GM12874 (cell line): ENCODE data around the gene GOLGA6B.
"Not testable (repeated sequence)": the region's sequence is repeated elsewhere in the genome, so short reads cannot be mapped to it uniquely, and the experiment has no call there.

ENCODE experiments used
- TF ChIP-seq, protein P1 (sequence below): IDR thresholded peaks from 2 replicates; pipeline ENCODE4 v1.5.1; 2011; ENCODE audit warnings: low read depth, mild to moderate bottlenecking, control low read depth, low read length, moderate library complexity; ENCODE audit not compliant: insufficient read depth

GOLGA6B gene, protein sequence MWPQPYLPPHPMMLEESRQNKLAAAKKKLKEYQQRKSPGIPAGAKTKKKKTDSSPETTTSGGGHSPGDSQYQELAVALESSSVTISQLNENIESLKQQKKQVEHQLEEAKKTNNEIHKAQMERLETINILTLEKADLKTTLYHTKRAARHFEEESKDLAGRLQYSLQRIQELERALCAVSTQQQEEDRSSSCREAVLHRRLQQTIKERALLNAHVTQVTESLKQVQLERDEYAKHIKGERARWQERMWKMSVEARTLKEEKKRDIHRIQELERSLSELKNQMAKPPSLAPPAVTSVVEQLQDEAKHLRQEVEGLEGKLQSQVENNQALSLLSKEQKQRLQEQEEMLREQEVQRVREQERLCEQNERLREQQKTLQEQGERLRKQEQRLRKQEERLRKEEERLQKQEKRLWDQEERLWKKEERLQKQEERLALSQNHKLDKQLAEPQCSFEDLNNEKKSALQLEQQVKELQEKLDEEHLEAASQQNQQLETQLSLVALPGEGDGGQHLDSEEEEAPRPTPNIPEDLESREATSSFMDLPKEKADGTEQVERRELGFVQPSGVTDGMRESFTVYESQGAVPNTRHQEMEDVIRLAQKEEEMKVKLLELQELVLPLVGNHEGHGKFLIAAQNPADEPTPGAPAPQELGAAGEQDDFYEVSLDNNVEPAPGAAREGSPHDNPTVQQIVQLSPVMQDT

DNA sequence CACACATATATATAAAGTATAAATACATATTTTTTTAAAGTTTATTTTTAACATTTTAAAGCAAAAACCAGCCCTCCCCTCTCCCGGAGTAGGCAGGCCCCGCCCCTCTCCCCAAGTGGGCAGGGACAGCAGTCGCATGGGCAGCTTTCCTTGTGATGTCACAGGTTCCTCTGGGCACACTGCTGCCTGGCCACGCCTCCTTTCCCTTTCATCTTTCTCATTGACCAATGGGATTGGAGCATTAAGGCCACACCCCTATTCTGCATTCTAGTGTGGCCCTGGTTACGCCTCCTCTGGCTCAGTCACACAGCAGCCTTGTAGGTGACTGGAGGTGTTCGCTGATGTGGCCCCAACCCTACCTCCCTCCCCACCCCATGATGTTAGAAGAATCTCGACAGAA is at the start of gene GOLGA6B:
Gene GOLGA6B (plus strand): TSS at position 301 of the 400 bp plus-strand sequence. CDS start 41 bp downstream, at position 342.
- TF ChIP-seq, protein P1, sequence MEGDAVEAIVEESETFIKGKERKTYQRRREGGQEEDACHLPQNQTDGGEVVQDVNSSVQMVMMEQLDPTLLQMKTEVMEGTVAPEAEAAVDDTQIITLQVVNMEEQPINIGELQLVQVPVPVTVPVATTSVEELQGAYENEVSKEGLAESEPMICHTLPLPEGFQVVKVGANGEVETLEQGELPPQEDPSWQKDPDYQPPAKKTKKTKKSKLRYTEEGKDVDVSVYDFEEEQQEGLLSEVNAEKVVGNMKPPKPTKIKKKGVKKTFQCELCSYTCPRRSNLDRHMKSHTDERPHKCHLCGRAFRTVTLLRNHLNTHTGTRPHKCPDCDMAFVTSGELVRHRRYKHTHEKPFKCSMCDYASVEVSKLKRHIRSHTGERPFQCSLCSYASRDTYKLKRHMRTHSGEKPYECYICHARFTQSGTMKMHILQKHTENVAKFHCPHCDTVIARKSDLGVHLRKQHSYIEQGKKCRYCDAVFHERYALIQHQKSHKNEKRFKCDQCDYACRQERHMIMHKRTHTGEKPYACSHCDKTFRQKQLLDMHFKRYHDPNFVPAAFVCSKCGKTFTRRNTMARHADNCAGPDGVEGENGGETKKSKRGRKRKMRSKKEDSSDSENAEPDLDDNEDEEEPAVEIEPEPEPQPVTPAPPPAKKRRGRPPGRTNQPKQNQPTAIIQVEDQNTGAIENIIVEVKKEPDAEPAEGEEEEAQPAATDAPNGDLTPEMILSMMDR, result not testable (repeated sequence)

DNA sequence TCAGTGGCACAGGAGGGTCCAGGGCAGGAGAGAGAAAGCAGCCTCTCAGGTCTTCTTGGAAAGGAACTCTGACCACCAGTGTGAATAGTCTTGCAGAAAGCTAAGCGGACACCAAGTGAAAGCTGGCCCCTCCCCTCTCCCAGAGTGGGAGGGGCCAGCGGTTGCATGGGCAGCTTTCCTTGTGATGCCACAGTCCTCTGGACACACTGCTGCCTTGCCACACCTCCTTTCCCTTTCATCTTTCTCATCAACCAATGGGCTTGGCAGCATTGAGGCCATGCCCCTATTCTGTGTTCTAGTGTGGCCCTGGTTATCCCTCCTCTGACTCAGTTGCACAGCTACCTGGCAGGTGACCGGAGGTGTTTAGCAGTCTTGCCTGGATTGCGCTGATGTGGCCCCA is 49.7 kb upstream of the GOLGA6B start:
- TF ChIP-seq, protein P1, result no peak

DNA sequence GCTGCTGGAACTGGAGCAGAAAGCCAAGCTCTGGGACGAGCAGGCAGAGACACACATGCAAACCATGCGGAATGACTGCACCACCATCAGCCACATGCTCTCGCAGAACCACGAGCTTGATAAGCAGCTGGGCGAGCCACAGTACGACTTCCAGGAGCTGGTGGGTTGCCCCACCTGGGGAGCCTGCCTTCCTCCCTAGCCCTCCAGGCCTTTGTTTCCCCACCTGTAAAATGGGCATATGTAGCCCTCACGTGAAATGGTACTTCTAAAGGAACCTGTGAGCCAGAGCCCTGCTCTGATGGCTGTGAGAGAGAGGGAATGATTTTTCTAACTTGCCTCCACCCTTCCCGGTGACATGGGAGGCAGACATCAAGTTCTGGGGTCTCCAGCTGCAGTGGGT is 44.6 kb upstream of the GOLGA6B start:
- TF ChIP-seq, protein P1, result no peak

DNA sequence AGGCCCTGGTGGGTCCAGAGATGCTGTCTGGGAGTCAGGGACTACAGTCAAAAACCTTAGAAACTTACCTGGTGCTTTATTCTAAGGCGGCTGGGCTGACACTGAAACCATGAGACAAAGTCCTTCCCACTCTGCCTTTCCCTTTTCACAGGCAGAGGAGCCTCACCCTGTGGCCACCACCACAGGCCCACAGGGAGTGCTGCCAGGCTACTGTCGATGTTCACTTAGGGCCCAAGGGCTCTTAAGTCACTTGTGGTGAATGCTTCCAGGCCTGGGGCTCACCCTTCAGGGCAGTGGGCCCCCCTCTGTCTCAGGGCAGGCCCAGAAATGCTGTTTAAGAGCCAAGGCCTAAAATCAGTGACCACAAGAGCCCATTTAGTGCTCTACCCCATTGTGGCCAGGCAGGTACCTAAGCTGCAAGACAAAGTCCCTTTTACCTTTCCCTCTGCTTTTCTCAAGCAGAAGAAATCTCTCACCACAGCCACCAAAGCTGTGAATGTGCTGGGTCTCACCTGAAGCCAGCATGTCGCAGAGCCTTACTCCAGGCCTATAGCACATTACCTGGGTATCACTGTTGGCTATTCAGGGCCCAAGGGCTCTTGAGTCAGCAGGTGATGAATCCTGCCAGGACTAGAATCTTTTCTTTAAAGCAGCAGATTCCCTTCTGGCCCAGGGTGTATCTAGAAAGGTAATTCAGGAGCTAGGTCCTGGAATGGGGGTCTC is 39.5 kb upstream of the GOLGA6B start:
- TF ChIP-seq, protein P1, result no peak

DNA sequence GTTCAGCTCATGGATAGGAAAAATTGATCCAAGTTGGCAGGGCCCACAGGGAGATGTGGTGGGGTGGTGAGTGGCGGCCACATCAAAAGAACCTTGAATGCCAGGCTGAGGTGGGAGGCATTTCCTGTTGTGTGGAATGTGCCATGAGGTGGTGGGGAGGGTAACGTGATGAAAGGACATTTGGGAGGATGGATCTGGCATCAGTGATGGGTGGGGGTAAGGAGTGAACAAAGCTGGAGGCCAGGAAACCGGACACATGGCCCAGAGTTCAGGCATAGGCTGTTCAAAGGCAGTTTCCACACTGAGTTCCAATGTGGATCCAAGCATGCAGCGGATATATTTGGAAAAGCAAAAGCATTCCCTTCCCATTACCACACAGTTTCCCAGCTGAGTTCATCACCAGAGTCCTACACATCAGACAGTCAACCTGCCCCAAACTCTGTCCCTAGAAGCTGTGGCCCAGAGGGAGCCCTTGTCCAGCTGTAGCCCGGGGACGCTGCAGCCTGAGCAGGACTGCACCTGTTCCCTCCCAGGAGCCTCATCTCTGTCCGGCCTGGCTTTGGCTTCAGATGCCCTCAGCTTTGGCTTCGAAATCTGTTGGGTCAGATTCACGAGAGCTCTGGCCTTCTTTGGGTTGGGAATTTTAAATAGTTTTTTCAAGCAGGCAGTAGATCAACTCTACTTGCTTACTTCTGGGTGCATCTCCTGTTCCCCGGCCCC is 37.8 kb upstream of the GOLGA6B start:
- TF ChIP-seq, protein P1, result no peak

DNA sequence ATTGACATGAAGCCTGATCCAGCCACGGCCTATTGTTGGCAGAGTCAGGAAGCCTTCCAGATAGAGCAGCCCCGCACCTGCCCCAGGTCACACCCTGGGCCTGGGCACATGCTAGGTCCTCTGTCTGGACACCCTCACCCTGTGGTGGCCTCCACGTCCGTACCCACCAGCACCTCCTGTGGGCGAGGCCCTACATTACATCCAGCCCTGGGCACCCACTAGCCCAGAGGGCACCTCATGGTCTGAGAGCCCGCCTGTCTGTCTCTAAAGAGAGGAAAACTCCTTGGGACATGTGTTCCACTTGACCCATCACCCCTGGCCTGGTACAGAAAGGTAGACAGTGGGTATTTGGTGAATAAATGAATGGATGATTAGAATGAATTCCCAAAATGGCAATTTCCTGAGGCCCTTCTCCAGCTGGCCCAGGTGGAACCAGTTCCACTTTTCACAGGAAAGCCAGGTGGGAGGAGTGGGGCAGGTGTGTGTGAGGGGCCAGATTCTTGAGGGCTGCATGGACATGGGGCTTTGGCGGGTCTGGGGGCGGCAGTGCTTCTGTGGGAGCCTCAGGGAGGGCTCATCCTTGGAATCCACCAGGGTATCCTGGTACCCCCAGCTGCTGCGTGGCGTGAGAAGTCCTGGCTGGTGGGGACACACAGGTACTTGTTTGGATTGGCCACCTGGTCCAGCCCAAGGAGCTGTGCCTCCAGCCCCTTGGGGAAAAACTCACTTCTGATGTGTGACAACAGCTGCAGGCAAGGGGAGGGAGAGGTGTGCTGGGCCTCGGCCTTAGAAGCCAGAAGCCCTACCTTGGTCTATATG is 26.0 kb upstream of the GOLGA6B start:
- TF ChIP-seq, protein P1, result peak; percentile 36
